Measurements from ENCODE around the gene PTPRM. TPM values are rescaled to one million over a fixed set of nuclear protein-coding genes. Genes with fewer than 3 reads are reported as not detected.

Gene PTPRM
- total and polyA plus RNA-seq, 2 experiments from 2014 or later = 1.6 to 5.3 TPM

DNA sequence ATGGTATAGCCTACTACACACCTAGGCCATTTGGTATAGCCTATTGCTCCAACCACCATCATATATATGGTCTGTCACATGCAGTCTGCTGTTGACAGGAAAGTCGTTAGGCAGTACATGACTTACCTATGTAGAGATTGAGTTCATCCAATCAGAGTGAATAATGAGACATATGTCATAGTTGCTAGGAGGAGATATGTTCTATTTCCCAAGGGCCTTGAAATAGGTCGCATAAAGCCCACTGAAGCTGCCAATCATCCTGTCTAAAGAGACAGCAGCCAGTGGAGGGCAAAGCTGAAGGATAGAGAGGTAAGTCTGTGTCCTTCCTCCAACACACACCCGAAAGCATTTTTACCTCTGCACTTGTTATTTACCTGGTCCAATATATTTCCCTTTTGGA lies 263.4 kb downstream of the PTPRM start:
- DNase-seq (ENCODE audit: low spot score) = peak; percentile 48
- no peaks in the 10 kb centered on the region for H3K79me2 ChIP-seq (replicated peaks; ENCODE audit: insufficient read depth)
- no peaks in the 10 kb centered on the region for H3K9me2 ChIP-seq (ENCODE audit: insufficient read depth)
- H3K4me3 ChIP-seq = no peak overlapping the region
- H3K36me3 Mint-ChIP-seq (ENCODE audit: low read depth) = peaks cover 7% of the 10 kb centered on the region; the same call in 1 of the 3 replicates
- no peak overlapping the region for H3K4me2 ChIP-seq
- no peak overlapping the region for H2AFZ ChIP-seq
- peak; percentile 82 for ATAC-seq
- no peaks in the 10 kb centered on the region for H4K20me1 ChIP-seq (replicated peaks; ENCODE audit: insufficient read depth)
- no peaks in the 10 kb centered on the region for H3K4me1 Mint-ChIP-seq
- no peaks in the 10 kb centered on the region for H3K36me3 ChIP-seq (ENCODE audit: insufficient read depth)
- peak; percentile 80 for TF ChIP-seq CREB1 (CRISPR knock-in tag; IDR thresholded peaks at IDR 0.05; ENCODE audit: low read depth)
- TF ChIP-seq, protein P1, sequence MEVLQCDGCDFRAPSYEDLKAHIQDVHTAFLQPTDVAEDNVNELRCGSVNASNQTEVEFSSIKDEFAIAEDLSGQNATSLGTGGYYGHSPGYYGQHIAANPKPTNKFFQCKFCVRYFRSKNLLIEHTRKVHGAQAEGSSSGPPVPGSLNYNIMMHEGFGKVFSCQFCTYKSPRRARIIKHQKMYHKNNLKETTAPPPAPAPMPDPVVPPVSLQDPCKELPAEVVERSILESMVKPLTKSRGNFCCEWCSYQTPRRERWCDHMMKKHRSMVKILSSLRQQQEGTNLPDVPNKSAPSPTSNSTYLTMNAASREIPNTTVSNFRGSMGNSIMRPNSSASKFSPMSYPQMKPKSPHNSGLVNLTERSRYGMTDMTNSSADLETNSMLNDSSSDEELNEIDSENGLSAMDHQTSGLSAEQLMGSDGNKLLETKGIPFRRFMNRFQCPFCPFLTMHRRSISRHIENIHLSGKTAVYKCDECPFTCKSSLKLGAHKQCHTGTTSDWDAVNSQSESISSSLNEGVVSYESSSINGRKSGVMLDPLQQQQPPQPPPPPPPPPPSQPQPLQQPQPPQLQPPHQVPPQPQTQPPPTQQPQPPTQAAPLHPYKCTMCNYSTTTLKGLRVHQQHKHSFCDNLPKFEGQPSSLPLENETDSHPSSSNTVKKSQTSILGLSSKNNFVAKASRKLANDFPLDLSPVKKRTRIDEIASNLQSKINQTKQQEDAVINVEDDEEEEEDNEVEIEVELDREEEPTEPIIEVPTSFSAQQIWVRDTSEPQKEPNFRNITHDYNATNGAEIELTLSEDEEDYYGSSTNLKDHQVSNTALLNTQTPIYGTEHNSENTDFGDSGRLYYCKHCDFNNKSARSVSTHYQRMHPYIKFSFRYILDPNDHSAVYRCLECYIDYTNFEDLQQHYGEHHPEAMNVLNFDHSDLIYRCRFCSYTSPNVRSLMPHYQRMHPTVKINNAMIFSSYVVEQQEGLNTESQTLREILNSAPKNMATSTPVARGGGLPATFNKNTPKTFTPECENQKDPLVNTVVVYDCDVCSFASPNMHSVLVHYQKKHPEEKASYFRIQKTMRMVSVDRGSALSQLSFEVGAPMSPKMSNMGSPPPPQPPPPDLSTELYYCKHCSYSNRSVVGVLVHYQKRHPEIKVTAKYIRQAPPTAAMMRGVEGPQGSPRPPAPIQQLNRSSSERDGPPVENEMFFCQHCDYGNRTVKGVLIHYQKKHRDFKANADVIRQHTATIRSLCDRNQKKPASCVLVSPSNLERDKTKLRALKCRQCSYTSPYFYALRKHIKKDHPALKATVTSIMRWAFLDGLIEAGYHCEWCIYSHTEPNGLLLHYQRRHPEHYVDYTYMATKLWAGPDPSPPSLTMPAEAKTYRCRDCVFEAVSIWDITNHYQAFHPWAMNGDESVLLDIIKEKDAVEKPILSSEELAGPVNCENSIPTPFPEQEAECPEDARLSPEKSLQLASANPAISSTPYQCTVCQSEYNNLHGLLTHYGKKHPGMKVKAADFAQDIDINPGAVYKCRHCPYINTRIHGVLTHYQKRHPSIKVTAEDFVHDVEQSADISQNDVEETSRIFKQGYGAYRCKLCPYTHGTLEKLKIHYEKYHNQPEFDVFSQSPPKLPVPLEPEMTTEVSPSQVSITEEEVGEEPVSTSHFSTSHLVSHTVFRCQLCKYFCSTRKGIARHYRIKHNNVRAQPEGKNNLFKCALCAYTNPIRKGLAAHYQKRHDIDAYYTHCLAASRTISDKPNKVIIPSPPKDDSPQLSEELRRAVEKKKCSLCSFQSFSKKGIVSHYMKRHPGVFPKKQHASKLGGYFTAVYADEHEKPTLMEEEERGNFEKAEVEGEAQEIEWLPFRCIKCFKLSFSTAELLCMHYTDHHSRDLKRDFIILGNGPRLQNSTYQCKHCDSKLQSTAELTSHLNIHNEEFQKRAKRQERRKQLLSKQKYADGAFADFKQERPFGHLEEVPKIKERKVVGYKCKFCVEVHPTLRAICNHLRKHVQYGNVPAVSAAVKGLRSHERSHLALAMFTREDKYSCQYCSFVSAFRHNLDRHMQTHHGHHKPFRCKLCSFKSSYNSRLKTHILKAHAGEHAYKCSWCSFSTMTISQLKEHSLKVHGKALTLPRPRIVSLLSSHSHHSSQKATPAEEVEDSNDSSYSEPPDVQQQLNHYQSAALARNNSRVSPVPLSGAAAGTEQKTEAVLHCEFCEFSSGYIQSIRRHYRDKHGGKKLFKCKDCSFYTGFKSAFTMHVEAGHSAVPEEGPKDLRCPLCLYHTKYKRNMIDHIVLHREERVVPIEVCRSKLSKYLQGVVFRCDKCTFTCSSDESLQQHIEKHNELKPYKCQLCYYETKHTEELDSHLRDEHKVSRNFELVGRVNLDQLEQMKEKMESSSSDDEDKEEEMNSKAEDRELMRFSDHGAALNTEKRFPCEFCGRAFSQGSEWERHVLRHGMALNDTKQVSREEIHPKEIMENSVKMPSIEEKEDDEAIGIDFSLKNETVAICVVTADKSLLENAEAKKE (CRISPR knock-in tag; IDR thresholded peaks at IDR 0.05) = no peak
- peaks cover 9% of the 10 kb centered on the region; the same call in 2 of the 3 replicates for H3K9me3 Mint-ChIP-seq
- H3K27me3 ChIP-seq (ENCODE audit: insufficient read depth) = no peaks in the 10 kb centered on the region
- H3K27ac Mint-ChIP-seq = no peak overlapping the region
- no peaks in the 10 kb centered on the region for H3K27me3 Mint-ChIP-seq (ENCODE audit: insufficient read depth, low read depth, poor library complexity)
- no peaks in the 10 kb centered on the region for H3K4me1 ChIP-seq (ENCODE audit: insufficient read depth)
- H3K4me3 Mint-ChIP-seq = no peak overlapping the region
- H3F3A ChIP-seq (replicated peaks; ENCODE audit: low read depth) = no peaks in the 10 kb centered on the region
- no peak overlapping the region for H3K27ac ChIP-seq (ENCODE audit: low read depth)

DNA sequence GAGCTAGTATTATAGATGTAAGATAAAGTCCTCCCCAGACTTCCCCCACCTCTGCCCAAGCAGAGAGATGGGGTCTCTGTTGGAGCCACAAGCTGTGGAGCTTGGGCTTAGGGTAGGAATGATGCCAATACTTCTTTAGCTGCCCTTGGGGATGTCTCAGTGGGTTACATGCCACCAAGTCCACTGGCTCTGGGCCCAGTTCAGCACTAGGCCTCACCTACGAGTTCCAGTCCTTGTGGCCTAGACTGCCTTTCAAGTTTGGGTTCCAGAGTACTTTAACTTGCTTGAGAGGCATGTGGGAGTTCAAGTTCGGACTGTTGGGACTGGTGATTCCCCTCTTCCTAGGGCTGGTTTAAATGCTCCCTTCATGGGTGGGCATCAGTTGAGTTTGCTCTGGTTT lies 272.4 kb downstream of the PTPRM start:
- H4K20me1 ChIP-seq (replicated peaks; ENCODE audit: insufficient read depth) = no peaks in the 10 kb centered on the region
- H3K4me3 ChIP-seq = no peak overlapping the region
- no peak overlapping the region for H3K27ac ChIP-seq (ENCODE audit: low read depth)
- Mint-ChIP-seq H3K4me3 (no peak overlapping the region), H3K27ac (no peak overlapping the region), H3K27me3 (ENCODE audit: insufficient read depth, low read depth, poor library complexity) (peaks cover 2% of the 10 kb centered on the region), H3K36me3 (ENCODE audit: low read depth) (peaks cover 24% of the 10 kb centered on the region; the same call in 2 of the 3 replicates), H3K4me1 (no peaks in the 10 kb centered on the region; the same call in 2 of the 3 replicates), H3K9me3 (peaks cover 27% of the 10 kb centered on the region)
- ATAC-seq = no peak
- H3K4me1 ChIP-seq (ENCODE audit: insufficient read depth) = no peaks in the 10 kb centered on the region
- H3F3A ChIP-seq (replicated peaks; ENCODE audit: low read depth) = no peaks in the 10 kb centered on the region
- H3K4me2 ChIP-seq = no peak overlapping the region
- H3K27me3 ChIP-seq (ENCODE audit: insufficient read depth) = no peaks in the 10 kb centered on the region
- H2AFZ ChIP-seq = no peak overlapping the region
- peaks cover 4% of the 10 kb centered on the region for H3K36me3 ChIP-seq (ENCODE audit: insufficient read depth)
- H3K79me2 ChIP-seq (replicated peaks; ENCODE audit: insufficient read depth) = no peaks in the 10 kb centered on the region
- DNase-seq (ENCODE audit: low spot score) = no peak
- H3K9me2 ChIP-seq (ENCODE audit: insufficient read depth) = peaks cover 3% of the 10 kb centered on the region
- TF ChIP-seq, protein P2, sequence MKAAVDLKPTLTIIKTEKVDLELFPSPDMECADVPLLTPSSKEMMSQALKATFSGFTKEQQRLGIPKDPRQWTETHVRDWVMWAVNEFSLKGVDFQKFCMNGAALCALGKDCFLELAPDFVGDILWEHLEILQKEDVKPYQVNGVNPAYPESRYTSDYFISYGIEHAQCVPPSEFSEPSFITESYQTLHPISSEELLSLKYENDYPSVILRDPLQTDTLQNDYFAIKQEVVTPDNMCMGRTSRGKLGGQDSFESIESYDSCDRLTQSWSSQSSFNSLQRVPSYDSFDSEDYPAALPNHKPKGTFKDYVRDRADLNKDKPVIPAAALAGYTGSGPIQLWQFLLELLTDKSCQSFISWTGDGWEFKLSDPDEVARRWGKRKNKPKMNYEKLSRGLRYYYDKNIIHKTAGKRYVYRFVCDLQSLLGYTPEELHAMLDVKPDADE (IDR thresholded peaks at IDR 0.05) = no peak
- TF ChIP-seq, protein P3, sequence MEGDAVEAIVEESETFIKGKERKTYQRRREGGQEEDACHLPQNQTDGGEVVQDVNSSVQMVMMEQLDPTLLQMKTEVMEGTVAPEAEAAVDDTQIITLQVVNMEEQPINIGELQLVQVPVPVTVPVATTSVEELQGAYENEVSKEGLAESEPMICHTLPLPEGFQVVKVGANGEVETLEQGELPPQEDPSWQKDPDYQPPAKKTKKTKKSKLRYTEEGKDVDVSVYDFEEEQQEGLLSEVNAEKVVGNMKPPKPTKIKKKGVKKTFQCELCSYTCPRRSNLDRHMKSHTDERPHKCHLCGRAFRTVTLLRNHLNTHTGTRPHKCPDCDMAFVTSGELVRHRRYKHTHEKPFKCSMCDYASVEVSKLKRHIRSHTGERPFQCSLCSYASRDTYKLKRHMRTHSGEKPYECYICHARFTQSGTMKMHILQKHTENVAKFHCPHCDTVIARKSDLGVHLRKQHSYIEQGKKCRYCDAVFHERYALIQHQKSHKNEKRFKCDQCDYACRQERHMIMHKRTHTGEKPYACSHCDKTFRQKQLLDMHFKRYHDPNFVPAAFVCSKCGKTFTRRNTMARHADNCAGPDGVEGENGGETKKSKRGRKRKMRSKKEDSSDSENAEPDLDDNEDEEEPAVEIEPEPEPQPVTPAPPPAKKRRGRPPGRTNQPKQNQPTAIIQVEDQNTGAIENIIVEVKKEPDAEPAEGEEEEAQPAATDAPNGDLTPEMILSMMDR (conservative IDR thresholded peaks at IDR 0.05; ENCODE audit: low read depth in 2 of 2) = no peak
- TF ChIP-seq NANOG (IDR thresholded peaks at IDR 0.05; ENCODE audit: borderline replicate concordance) = no peak
- TF ChIP-seq ZNF114 (CRISPR knock-in tag; IDR thresholded peaks at IDR 0.05) = no peak
